Measurements from ENCODE around the gene FRAT1. TPM values are rescaled to one million over a fixed set of nuclear protein-coding genes. Genes with fewer than 3 reads are reported as not detected.

The FRAT1 gene
- total and polyA plus RNA-seq, 2 of the 4 experiments (the other 2 are of a cell fraction), result 0.54 to 0.89 TPM

DNA sequence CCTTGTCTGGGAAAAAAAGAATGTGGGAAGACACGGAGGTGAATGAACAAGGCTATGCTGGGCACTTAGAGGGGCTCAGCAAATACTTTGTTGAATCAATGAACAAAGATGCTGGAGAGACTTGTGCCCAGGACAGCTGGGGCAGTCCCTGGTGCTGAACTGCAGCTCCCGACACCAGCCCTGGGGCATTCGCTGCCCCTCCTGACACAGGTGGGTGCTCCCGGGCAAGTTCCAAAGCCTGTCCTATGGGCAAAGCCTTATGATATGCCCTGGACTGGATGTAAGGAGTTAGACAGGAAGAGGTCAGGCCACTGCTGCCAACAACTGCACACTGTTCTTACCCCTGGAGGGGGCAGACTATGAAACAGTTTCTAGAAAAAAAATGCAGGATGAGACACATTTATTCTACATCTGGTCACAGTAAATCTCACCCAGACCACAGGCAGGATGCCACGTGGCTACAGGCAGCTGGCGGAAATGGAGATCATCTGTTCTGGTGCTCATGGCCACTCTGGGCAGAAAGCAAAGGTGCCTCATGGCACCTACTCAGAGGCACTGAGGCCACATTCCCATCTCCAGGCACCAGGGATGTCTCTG is 37.3 kb downstream of the FRAT1 start:
- Histone ChIP-seq H2AFZ (replicated peaks; ENCODE audit: low read length, poor library complexity) (no peak overlapping the region), H2BK20ac (ENCODE audit: low read depth, low read length) (no peak overlapping the region), H3K4ac (ENCODE audit: low read depth, low read length) (no peak overlapping the region), H2BK5ac (ENCODE audit: low read depth, low read length, poor library complexity, severe bottlenecking) (no peak overlapping the region), H3K9ac (ENCODE audit: low read depth, low read length) (no peak overlapping the region), H3K36me3 (ENCODE audit: control insufficient read depth, insufficient read depth, low read length) (peaks cover 30% of the 10 kb centered on the region), H3K79me1 (ENCODE audit: low read depth in 1 of 2, low read length in 2 of 2) (no peaks in the 10 kb centered on the region), H3K9me1 (ENCODE audit: insufficient read depth, low read length) (0 out of 2 replicates have a peak, but pooled peaks cover 3% of the 10 kb centered on the region), H3K9me3 (ENCODE audit: control insufficient read depth, insufficient read depth, low read length) (no peaks in the 10 kb centered on the region), H3K56ac (ENCODE audit: extremely low read depth, insufficient read depth, low read length) (no peak overlapping the region), H2BK15ac (ENCODE audit: low read depth, low read length) (no peak overlapping the region), H3K4me3 (ENCODE audit: insufficient read depth, low read depth, low read length) (no peak overlapping the region), H3K27me3 (ENCODE audit: control insufficient read depth, insufficient read depth, low read length) (no peaks in the 10 kb centered on the region), H3K4me1 (ENCODE audit: control insufficient read depth, insufficient read depth, low read length) (no peaks in the 10 kb centered on the region), H2BK120ac (ENCODE audit: low read depth, low read length) (no peak overlapping the region), H3K18ac (ENCODE audit: low read depth, low read length) (no peak overlapping the region), H4K8ac (ENCODE audit: low read depth in 2 of 2, low read length in 2 of 2) (no peak overlapping the region), H3K4me2 (ENCODE audit: low read depth, low read length) (no peak overlapping the region), H3K14ac (replicated peaks; ENCODE audit: low read depth, low read length) (no peak overlapping the region), H4K5ac (ENCODE audit: low read depth, low read length) (no peak overlapping the region), H3K27ac (ENCODE audit: insufficient read depth, low read length) (no peak overlapping the region), H2AK9ac (replicated peaks; ENCODE audit: low read depth, low read length, poor library complexity) (no peak overlapping the region), H3K23ac (ENCODE audit: low read depth, low read length) (no peak overlapping the region), H4K20me1 (ENCODE audit: insufficient read depth, low read length) (no peaks in the 10 kb centered on the region), H4K91ac (ENCODE audit: insufficient read depth, low read depth, low read length) (no peak overlapping the region), H2AK5ac (ENCODE audit: low read depth, low read length) (no peak overlapping the region)
- TF ChIP-seq NFE2L2 (IDR thresholded peaks at IDR 0.05; ENCODE audit: low read depth, low read length) (no peak), CHD1 (IDR thresholded peaks at IDR 0.05; ENCODE audit: low read depth, low read length) (no peak), RFX5 (IDR thresholded peaks at IDR 0.05; ENCODE audit: low read depth, low read length) (no peak), RCOR1 (IDR thresholded peaks at IDR 0.05; ENCODE audit: insufficient replicate concordance, low read length) (no peak), POLR2A (IDR thresholded peaks at IDR 0.05; ENCODE audit: low read depth, low read length) (no peak), MAZ (IDR thresholded peaks at IDR 0.05; ENCODE audit: borderline replicate concordance, low read depth, low read length) (no peak), MXI1 (IDR thresholded peaks at IDR 0.05; ENCODE audit: borderline replicate concordance, low read depth, low read length) (no peak), RAD21 (IDR thresholded peaks at IDR 0.05; ENCODE audit: low read length) (no peak)
- TF ChIP-seq, protein P1, sequence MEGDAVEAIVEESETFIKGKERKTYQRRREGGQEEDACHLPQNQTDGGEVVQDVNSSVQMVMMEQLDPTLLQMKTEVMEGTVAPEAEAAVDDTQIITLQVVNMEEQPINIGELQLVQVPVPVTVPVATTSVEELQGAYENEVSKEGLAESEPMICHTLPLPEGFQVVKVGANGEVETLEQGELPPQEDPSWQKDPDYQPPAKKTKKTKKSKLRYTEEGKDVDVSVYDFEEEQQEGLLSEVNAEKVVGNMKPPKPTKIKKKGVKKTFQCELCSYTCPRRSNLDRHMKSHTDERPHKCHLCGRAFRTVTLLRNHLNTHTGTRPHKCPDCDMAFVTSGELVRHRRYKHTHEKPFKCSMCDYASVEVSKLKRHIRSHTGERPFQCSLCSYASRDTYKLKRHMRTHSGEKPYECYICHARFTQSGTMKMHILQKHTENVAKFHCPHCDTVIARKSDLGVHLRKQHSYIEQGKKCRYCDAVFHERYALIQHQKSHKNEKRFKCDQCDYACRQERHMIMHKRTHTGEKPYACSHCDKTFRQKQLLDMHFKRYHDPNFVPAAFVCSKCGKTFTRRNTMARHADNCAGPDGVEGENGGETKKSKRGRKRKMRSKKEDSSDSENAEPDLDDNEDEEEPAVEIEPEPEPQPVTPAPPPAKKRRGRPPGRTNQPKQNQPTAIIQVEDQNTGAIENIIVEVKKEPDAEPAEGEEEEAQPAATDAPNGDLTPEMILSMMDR (conservative IDR thresholded peaks at IDR 0.05; ENCODE audit: low read depth, low read length), result no peak
- TF ChIP-seq, protein P2, sequence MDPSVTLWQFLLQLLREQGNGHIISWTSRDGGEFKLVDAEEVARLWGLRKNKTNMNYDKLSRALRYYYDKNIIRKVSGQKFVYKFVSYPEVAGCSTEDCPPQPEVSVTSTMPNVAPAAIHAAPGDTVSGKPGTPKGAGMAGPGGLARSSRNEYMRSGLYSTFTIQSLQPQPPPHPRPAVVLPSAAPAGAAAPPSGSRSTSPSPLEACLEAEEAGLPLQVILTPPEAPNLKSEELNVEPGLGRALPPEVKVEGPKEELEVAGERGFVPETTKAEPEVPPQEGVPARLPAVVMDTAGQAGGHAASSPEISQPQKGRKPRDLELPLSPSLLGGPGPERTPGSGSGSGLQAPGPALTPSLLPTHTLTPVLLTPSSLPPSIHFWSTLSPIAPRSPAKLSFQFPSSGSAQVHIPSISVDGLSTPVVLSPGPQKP (IDR thresholded peaks at IDR 0.05; ENCODE audit: borderline replicate concordance, low read depth, low read length), result no peak
- TF ChIP-seq, protein P3, sequence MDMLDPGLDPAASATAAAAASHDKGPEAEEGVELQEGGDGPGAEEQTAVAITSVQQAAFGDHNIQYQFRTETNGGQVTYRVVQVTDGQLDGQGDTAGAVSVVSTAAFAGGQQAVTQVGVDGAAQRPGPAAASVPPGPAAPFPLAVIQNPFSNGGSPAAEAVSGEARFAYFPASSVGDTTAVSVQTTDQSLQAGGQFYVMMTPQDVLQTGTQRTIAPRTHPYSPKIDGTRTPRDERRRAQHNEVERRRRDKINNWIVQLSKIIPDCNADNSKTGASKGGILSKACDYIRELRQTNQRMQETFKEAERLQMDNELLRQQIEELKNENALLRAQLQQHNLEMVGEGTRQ (IDR thresholded peaks at IDR 0.05; ENCODE audit: low read depth, low read length), result no peak
- ChIA-PET POLR2A (ENCODE audit: unreplicated experiment) (no interaction called here), CTCF (no interaction called here)
- dilution Hi-C loops (cut with HindIII; ENCODE audit: low sequenced_read_pairs, unreplicated experiment) (no loop called here), in situ Hi-C loops (cut with MboI; ENCODE audit: low sequenced_read_pairs) (loop anchor here (10.0 kb wide), 1 partner anchor 282 kb away; no protein-coding TSS in a partner anchor), intact Hi-C loops (cut with micrococcal nuclease) (loop anchor here (10.0 kb wide), 1 partner anchor 592 kb away; no protein-coding TSS in a partner anchor)
- no CpG with 5 or more reads among the region's 6 CpGs for WGBS, 2 experiments (ENCODE audit: extremely low coverage in 2 of 2, insufficient read length in 1 of 2)
- BruUV-seq (replicated peaks), result no TSS peak
- DNase-seq, result no peak
- ATAC-seq (ENCODE audit: low read depth), result no peak

All from IMR-90 (cell line).